Right lung (tissue), 5 donors: ENCODE data around the gene C1QTNF8. TPM values are rescaled to one million over a fixed set of nuclear protein-coding genes. Genes with fewer than 3 reads are reported as not detected.

Experiments
- DNase-seq, 2 donors: peaks; one replicate each; pipeline ENCODE4 v3.0.0-alpha.2; 2013
- polyA plus RNA-seq, 5 donors: library from polyadenylated mRNA; unstranded; fragments of 120-200 nt; gene quantifications; one replicate each; pipeline versions ENCODE4 v1.2.1 to v1.2.3, GENCODE V29; 2013; ENCODE audit warnings: inconsistent platforms in 1 of 5, low replicate concordance in 1 of 5; ENCODE audit not compliant: insufficient read length in 5 of 5, insufficient read depth in 1 of 5

C1QTNF8 gene
- polyA plus RNA-seq, 5 donors: 0.06 to 0.26 (median 0.24) TPM; not detected in 1

DNA sequence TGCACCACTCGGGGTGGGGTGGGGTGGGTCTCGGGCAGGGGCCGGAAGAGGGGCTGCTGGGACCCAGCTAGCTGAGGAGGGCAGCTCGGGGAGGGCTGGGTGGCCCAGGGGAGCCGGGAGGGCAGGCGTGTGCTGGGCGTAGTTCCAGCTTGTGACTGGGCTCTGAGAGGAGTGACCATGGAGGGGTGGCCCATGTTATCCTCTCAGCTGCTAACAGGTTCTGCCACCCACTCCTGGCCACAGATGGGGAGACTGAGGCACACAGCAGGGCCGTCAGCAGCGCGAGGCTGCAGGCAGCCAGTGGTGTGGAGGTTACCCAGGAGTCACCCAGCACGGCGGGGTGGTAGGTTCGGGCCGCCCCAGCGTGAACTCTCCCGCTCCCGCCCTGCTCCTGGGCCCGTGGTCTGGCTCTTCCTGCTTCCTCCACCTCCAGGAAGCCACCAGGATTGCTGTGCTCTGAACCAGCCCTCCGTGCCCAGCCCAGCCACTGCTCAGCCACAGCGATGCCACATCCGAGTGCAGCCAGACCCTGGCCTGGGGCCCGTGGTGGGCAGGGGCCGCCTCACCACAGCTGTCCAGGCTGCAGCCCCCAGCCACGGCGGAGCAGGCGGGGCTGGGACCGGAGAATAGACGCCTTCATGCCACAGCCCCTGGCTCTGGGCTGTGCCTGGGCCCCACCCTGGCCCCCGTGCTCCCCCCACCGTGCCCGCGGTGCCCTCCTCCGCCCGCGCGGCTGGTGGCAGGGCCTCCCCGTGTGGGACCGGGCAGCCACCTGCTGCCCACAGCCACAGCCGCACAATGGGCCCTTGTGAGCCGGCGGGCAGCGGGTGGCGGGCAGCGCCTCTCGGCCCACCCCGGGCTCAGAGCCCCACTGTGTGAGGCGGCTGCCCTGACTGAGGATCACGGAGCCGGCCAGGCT is 49.8 kb downstream of the C1QTNF8 start:
- no peak for DNase-seq

DNA sequence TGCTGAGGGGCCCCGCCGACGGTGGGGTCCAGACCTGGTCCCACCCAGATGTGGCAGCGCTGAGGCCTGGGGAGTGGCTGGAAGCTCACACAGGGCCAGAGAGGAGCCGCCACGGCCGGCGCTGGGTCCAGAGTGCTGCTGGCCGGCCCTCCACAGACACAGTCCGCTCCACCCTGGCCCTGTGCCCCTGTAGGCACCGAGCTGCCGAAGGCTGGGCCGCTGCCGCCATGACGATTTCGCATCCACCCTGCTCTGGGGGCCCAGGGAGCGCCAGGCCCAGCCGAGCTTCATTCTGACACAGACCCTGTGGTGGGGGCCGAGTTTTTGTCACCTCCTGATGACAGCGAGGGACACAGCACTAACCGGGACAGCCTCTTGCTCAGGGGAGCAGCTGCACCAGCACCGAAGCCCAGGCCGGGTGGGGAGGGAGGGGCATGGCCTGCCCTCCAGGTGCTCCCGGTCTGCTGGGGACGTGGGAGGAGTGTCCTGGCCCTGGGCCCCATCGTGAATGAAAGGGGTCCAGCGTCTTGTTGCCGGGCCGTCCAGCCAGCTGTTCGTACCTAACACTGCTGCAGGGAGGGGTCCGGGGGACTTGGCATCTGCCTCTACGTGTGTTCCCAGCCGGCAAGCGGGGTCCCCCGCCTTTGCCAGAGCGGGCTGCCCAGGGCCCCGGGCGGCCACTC is 50.6 kb downstream of the C1QTNF8 start:
- DNase-seq: no peak

DNA sequence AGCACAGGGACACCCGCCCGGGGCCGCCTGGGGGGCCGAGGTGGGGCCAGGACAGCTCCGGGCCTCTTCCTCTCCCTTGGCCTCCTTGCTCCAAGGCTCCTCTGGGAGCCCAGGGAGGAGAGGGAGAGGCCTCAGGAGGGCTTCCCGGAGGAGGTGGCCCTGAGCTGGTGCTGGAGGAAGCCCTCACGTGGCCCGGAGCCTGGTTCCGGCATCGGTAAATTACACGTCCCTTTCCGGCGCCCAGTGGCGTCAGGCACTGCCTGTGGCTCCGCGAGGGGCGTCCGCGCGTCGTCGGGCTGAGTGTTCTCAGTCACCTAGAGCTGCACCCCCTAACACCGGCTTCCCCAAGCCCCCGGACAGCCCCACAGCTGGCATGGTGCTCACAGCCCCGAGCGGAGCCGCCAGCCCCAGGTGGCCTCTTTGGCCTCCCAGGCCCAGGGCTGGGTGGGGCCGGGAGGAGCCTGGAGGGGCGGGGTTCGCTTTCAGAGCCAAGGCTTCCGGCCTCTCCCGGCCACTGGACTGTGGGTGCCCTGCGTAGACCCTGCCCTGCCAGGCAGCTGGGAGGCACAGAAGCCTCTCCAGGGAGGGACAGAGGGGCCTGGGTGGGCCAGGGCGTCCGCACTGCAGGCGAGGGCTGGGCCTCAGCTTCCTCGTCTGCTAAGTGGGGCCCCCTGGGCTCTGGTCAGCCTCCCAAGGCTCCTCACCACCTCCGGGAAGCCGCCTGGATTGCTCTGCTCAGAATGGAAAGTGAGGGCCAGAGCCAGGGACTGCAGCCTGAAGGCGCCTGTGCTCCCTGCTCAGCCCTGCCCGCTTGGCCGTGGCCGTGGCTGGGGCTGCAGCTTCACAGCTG is 51.4 kb downstream of the C1QTNF8 start:
- DNase-seq: no peak

DNA sequence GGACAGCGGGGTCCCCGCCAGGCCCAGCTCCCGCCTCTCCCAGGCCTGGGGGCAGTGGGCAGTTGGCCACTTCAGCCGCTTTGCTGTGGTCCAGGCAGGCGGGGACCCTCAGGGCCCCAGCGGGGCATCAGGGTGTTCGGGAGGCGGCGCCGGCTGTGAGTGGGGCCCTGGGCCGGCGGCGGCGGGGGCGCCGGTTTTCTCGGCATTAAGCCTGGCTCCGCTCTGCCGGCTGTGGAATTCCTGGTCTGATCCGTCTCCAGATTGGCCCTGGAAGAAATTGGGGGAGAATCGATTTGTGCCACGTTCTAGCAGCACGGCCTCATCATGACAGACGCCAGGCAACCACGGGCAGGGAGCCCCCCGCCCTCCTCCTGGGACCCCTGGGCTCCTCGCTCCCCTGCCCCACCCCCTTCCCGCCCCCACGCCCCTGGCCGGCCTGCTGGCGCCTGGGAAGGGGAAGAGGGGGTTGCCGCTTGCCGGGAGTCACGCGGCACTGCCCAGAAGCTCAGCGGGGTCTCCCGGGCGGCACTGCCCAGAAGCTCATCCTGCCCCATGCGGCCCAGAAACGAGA is 52.1 kb downstream of the C1QTNF8 start:
- DNase-seq: no peak

DNA sequence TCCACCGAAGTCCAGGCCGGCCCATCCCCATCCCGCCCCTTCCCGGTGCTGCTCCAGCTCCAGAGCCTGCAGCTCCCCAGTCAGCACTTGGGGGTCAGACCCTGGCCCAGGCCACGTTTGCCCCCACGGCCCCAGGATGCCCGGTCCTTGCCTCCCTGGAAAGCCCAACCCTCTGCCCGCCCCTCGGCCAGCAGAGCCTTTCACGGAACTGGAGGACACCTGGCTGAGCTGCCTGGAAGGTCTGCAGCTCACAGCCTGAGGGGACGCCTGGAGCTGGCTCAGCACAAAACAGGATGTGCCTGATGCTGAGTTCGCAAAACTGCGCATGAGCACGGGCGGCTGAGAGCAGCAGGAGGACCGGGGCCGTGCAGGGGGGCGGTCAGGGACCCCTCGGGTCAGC is 53.2 kb downstream of the C1QTNF8 start:
- DNase-seq: no peak

DNA sequence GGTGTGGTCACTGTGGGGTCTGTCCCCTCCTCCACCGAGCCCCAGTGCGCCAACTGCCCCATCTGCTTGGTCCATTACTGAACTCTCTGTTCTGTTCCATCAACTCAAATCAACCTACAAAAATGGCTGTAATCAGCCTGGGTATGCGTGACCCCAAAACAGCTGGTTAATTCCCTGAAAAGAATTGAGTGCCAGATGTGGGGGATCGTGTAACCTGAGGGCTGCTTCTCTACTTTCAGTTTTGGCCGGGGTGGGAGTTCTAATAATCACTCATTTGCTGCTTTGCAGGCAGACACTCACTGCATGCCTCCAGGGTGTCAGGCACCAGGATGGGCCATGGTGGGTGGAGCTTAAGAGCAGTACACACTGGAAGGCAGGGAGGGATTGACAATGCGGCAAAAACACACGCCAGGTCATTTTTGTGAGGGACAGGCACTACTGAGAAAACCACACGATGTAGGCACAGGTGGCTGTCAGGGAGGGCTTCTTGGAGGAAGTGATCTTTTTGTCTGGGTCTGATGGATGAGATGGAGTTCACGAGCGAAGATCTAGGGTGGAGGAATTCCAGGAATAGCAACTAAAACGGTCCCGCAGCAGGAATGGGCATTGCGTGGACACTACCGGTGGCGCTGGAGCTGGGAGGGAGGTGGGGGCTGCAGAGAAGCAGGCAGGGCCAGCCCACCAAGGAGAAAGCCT is 53.8 kb downstream of the C1QTNF8 start:
- DNase-seq: no peak

DNA sequence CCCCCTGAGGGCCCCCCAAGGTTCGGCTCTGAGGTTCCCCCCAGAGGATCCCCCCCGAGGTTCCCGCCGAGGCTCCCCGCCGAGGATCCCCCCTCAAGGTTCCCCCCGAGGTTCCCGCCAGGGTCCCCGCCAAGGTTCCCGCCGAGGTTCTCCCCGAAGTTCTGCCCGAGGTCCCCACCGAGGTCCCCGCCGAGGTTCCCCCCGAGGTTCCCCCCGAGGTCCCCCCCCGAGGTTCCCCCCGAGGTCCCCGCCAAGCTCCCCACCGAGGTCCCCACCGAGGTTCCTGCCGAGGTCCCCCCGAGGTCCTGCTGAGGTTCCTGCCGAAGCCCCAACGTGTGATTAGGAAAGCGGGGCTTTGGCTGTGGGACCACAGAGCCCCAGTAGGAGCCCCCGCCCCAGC is 55.7 kb downstream of the C1QTNF8 start:
- no peak for DNase-seq

DNA sequence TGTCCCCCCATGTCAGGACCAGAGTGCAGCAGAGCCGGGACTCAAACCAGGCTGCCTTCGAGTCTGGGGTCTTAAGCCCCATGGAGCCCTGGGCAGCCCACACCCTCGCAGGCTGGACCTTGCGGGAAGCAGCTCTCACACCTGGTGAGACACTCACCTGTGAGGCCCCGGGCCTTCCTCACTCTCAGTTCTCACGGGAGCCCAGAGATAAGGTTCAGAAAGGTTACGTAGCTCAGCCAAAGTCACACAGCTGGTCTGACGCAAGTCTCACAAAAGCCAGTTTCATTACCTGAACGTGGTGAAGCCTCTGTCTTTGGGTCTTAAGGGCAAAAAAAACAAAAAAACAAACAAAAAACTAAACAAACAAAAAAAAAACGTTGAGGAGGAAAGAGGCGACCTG is 56.3 kb downstream of the C1QTNF8 start:
- DNase-seq: no peak

DNA sequence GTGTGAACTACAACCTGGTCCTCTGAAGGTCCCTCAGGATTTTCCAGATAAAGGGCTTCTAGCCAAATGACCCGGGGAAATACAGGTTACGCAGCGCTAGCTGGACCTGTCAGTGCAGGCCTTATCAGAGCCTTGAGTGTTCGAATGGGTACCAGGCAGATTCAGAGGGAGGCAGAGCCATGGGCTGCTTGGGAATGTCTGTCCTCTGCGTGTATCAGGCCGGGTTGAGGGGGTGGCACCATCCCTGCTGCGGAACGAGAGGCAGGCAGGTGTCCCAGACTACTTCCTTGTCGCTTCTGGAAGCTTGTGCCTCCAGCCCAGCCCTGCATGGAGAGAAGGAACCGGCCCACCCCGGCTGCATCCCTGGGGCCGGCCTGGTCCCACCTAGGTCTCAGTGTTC is 57.1 kb downstream of the C1QTNF8 start:
- no peak for DNase-seq

Other genes starting within 250 kb of the C1QTNF8 start
- 10 to 100 TPM; 13.8 to 22.3 (median 20.2) TPM for gene LMF1, start 125.3 kb downstream of the C1QTNF8 start, polyA plus RNA-seq
- gene SOX8, start 114.5 kb downstream of the C1QTNF8 start, polyA plus RNA-seq: 1 to 10 TPM; 1.9 to 6.5 (median 2.8) TPM
- under 1 TPM in 1 of 5 donors, not detected in 4; 0.08 TPM for gene SSTR5, start 23.5 kb downstream of the C1QTNF8 start, polyA plus RNA-seq
- gene CACNA1H, start 56.9 kb upstream of the C1QTNF8 start, polyA plus RNA-seq: 1 to 10 TPM; 3.1 to 9.3 (median 4.7) TPM
- gene TPSG1, start 129.0 kb upstream of the C1QTNF8 start, polyA plus RNA-seq: under 1 TPM in 4 of 5 donors, not detected in 1; 0.29 to 0.60 (median 0.37) TPM
- under 1 TPM in 3 of 5 donors, not detected in 2; 0.13 to 0.19 (median 0.19) TPM for gene TPSB2, start 133.9 kb upstream of the C1QTNF8 start, polyA plus RNA-seq
- under 1 TPM in 1 of 5 donors, not detected in 4; 0.27 TPM for gene TPSAB1, start 144.5 kb upstream of the C1QTNF8 start, polyA plus RNA-seq
- under 1 TPM in 1 of 5 donors, not detected in 4; 0.15 TPM for gene TPSD1, start 159.8 kb upstream of the C1QTNF8 start, polyA plus RNA-seq
- 100 to 1,000 TPM; 148 to 169 (median 160) TPM for gene UBE2I, start 213.4 kb upstream of the C1QTNF8 start, polyA plus RNA-seq
- 1 to 10 TPM; 2.2 to 6.9 (median 4.2) TPM for gene BAIAP3, start 237.4 kb upstream of the C1QTNF8 start, polyA plus RNA-seq